GM18909 (cell line): ENCODE data around the gene FAM120AOS.
"Not testable (repeated sequence)": the region's sequence is repeated elsewhere in the genome, so short reads cannot be mapped to it uniquely, and the experiment has no call there.

Experiments
- ATAC-seq: cut with Tn5 transposase; IDR thresholded peaks from one replicate; pipeline ENCODE4 v1.9.1; 2021; ENCODE audit warnings: mild to moderate bottlenecking; ENCODE audit not compliant: unreplicated experiment, poor library complexity

The FAM120AOS gene

DNA sequence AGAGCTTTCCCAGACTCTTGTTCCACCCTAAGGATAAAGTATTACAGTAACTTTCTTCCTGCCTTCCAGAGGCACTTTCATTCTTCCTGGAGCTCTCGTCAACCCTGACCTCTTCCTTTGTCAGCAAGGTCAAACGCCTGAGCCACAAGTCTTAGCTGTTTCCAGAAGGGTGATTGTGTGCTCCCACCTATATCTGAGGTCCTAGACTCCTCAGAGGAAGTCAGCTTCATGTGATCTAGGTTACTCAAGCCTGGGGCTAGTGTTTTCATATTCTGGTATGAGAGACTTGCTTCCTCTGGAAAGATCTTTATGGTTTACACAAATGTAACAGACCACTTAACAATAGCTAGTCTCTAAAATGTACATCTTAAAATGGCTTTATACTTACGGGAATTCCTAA lies 7.3 kb downstream of the FAM120AOS start:
- no peak for ATAC-seq

DNA sequence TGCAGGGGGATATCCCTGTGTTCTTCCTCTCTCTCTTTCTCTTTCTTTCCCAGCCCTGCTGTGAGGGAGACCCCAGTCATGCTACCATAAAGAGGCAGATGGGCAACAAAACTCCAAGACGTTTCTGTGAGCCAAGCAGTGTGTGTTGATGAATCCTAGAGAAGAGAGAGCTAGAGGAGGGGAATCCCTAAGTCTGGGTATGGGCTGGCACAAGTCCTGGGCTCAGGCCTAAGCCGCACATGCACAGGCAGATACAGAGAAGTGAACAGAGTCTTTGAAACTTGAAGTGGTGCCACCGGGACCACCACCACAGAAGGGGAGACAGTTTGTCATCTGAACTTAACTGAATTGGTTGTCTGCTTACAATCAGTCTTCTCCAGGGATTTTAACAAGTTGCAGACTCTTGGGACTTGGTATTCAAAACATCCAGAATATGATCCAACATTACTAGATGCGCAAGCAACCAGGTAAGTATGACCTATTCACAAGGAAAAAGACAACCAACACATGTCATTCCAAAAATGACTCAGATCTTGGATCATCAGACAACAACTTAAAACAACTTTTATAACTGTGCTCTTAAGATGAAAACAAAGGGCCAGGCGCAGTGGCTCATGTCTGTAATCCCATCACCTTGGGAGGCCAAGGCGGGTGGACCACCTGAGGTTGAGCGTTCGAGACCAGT lies 12.3 kb downstream of the FAM120AOS start:
- ATAC-seq = no peak

DNA sequence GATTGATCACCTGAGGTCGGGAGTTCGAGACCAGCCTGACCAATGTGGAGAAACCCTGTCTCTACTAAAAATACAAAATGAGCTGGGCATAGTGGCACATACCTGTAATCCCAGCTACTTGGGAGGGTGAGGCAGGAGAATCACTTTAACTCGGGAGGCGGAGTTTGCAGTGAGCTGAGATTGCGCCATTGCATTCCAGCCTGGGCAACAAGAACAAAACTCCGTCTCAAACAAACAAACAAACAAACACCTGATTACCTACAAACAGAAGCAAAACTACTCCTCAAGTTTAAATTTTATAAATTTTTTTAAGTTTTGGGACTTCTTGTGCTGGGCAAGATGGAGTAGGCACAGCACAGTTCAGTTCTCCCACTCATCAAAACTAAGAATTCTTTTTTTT lies 14.1 kb downstream of the FAM120AOS start:
- not testable (repeated sequence) for ATAC-seq

DNA sequence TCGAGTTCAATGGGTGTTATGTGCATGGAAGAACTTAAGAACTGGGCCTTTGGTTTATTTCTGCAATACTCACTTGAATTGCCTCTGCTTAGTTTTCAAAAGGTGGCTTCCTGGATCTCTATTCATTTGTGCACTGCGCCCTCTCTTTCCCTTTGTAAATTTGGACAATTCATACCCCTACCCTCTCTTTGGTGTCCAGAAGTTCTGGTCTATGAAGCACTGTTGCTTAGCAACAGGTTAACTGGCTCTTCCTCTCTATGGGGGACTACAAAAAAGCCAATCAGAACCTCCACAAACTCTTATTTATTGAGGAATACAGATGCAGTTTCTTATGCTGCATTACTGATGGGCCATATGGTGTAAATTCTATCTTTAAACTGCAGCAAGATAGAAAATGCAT lies 15.4 kb downstream of the FAM120AOS start:
- ATAC-seq = no peak

DNA sequence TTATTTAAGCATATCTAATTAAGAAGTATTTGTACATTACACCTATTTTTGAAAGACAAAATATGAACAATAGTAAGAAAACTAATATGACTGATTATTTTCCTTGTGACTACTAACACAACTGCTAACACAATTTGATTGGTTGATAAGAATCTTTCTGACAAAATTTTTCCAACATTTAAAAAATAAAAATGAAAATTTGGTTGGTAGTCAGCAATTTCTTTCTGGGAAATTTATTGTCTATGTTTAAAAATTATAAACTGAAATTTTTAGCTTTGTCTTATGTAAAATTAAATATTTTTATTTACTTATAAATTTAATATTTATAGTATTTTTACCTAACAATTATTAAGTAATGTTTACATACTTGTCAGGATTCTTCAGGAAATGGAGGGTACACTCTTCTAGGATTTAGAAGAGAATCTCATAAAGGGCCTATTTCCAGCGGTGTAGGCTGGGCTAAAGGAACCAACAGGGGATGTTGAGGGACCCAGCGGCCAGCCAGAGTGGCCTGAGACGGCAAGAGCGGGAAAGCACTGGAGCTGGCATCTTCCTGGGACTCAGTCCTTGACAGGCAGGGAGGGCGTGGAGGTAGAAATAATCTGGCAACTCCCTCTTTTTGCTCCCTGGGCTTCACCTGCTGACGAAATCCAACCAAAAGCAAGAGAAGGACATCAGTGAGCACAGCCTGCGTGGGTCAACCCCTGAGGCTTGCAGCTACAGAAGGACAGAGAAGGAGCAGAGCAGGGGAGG lies 16.6 kb downstream of the FAM120AOS start:
- ATAC-seq = no peak

DNA sequence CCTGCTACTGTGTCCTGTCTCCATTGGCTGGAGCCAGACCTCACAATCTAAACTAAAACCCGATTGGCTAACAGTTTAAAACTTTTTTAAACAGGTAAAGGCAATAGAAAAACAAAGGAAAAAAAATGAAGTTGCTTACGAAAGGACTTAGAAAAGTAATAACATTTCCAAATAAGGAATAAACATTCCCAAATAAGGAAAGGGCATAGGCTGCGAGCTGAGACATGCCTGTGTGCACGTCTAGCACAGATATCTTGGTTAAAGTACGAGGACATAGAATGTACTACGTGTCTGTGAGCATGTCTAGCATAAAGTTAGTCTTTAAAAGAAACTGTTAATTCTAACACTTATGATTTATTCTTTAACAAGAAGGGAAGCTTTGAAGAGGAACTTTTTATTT lies 17.2 kb downstream of the FAM120AOS start:
- no peak for ATAC-seq

DNA sequence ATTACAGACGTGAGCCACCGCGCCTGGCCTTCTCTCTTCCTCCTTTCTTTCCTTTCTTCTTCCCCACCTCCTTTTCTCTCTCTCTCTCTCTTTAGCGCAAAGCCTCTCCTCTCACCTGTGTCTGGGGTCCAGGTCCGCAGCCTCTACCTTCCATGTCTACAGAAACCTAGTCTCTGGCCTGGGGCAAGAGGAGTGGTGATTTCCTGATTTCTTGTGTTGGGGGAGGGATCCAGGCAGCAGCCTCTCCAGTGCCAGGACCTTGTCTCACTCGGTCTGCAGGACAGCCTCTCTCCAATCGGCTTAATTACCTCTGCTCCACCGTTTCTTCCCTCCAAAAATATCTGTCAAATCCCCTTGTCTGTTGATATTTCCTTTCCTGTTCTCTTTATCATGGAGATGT lies 18.0 kb downstream of the FAM120AOS start:
- ATAC-seq = no peak

DNA sequence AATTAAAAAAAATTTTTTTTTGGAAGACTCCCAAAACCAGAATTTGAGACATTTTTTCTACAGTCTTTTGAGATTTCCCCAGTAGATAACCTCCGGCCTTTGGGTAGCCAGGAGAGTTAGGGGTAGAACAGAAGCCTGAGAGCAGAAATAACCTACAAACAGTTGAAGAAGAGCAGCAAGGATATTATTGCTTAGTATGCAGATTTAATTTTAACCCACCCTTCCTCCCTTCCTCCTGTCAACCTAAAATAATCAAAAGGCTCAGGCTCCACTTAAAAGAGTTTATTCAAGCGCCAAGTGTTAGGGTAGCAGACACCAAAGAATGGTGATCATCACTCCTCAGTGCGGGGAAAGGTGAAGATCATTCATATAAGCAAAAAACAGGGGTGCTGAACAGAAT lies 19.3 kb downstream of the FAM120AOS start:
- ATAC-seq = no peak

DNA sequence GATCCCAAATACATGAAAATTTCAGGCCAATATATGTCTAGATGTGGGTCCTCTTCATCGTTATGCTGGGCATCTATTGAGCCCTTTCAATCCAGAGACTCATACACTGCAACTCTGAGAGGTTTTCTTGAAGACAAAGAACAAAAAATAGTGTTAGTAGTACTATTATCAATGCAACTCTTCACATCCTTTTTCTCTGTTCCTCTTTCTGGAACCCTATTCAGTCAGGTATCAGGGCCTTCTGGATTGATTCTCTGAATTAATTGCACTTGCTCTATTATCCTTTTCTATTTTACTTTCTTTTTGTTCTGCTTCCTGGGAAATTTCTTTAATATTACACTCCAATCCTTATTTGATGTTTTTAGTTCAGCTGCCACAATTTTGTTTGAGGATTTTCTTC lies 20.4 kb downstream of the FAM120AOS start:
- no peak for ATAC-seq

DNA sequence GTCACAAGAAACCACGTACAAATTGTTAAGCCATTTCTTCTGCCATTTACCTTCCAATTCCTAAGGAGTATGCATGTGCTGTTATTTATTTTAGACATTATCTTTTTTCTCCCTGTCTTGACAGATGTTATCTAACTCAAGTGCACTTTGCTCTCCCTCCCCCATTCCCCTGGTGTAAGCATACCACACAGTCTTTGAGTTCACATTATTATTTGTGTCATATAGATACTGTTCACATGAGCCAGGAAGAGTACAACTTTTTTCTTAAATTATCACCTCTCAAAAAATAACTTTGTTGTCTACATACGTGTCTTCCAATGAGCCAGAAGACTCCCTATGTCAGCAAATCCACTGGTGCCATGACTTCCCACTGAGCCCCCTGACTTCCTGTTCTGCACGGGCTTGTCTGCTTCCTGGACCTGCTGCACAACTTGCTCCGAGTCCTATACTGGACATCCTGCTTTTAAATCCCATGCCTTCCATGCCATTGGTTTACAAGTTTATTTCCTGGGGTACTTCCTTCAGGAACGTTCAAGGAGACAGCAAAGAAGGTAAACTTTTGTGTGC lies 21.8 kb downstream of the FAM120AOS start:
- ATAC-seq = no peak

DNA sequence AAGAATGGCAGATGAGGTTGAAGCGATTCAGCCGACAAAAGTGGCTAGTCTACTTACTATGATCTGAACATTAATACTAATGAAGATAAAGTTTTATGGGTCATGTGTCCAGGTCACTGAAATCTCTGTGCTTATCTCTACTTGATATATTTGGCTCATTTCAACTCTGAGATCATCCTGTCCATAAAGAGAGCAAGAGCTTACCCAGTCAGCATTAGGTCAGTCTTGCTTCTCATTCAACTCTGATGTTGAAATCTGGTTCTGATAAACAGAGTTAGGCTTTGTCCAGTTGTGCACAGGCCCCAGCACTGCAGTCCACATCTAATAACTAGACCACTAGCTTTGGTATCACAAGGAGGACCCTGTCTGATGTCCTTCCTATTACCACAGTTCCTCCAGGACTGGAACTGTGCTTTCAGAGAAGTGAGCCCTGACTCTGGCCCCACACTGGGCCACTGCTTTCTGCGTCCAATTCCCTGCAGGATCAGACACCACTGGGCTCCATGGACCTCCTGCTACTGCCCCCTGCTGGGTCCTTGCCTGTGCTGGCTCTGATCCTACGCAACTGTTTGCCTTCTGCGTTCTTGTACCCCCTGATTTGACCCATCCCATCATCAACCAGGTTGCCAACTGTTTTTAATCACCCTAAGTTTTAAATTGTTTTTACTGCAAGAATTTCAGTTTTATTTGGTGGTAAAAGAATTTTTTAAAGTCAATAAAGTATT lies 25.6 kb downstream of the FAM120AOS start:
- no peak for ATAC-seq

DNA sequence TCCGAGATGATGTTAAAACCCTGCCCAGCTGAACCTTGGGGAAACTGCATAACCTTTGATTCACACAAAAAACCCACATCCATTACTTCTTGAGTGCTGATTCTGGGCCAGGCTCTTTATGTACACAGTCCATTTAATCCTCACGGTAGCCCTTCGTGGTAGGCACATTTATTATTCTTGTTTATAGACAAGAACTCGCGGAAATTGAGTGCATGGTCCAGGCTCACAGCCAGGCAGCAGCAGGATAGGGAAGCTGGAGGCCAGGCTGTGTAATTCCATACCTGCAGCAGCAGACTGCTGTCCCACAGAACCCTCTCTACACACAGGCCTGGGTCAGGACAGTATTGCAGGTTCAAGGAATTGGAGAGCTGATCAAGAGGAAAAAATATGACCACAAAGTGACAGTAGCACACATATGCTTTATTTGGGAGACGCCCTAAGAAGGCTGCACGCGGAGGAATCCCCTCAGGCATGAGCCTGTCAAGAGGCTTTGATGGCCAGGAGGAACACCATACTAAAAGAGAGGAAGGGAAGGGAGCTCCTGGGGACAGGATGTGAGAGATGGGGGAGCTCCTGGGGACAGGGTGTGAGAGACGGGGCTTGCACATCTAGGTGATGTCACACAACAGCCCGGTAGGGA lies 30.3 kb downstream of the FAM120AOS start:
- ATAC-seq = no peak

DNA sequence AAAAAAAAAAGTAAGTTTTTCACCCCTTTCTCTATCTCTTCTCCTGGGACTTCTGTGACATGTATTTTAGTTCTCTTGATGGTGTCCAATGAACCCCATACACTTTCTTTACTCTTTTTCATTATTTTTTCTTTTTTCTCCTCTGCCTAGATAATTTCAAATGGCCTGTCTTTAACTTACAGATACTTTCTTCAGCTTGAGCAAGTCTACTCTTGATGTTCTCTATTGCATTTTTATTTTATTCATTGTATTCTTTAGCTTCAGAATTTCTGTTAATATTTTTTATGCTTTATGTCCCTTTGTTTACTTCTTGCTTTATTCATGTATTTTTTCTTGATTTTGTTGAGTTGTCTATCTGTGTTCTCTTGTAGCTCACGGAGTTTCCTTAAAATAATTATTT lies 34.4 kb downstream of the FAM120AOS start:
- no peak for ATAC-seq

DNA sequence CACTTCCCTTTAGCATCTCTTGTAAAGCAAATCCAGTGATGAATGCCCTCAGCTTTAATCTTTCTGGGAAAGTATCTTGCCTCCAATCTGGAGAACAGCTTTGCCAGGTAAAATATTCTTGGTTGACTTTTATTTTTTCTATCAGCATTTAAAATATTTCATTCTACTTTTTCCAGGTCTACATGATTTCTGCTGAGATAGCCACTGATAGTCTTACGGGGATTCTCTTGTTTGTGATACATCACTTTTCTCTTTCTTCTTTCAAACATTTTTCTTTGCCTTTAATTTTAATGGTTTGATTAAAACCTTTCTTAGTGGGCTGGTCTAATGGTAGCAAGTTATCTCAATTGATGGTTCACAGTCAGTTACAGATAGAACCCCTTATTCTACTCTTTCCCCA lies 35.8 kb downstream of the FAM120AOS start:
- ATAC-seq = no peak

DNA sequence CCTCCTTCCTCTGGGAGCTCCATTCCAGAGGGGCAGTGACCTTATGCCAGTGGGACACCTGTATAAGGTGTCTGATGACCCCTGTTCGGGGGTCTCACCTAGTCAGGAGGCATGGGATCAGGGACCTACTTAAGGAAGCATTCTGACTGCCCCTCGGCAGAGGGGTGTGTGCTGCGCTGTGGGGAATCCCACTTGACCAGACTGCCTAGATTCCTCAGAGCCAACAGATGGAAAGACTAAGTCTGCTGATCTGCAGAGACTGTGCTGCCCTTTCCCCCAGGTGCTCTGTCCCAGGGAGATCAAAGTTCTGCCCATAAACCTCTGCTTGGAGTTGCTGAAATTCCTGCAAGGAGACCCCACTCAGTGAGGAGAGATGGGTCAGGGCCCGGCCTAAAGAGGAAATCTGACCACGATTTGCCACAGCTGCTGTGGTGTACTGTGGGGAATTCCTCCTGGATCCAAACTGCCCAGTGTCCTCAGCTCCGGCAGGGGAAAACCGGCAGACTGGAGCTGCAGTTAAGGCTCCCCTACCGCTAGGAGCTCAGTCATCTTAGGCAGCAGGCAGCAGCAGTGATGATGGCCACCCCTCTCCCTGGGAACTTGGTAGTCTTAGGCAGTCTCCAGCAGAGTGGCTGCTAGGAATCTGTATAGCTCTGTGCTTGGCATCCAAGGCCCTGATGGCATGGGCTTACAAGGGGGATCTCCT lies 36.7 kb downstream of the FAM120AOS start:
- ATAC-seq = no peak

DNA sequence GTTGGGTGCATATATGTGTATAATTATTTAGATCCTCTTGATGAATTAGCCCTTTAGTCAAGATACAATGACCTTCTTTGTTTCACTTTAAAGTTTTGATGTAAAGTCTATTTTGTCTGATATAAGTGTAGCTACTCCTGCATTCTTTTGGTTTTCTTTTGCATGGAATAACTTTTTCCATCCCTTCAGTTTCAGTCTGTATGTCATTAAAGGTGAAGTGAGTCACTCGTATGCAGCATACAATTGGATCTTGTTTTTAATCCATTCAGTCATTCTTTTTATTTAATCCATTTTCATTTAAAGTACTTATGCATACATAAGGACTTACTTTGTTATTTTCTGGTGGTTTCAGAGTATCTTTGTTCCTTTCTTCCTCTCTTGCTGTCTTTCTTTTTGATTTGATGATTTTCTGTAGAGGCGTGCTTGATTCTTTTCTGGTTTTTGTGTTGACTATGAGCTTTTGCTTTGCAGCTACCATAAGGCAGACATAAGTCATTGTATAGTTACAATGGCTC lies 38.1 kb downstream of the FAM120AOS start:
- ATAC-seq = no peak

DNA sequence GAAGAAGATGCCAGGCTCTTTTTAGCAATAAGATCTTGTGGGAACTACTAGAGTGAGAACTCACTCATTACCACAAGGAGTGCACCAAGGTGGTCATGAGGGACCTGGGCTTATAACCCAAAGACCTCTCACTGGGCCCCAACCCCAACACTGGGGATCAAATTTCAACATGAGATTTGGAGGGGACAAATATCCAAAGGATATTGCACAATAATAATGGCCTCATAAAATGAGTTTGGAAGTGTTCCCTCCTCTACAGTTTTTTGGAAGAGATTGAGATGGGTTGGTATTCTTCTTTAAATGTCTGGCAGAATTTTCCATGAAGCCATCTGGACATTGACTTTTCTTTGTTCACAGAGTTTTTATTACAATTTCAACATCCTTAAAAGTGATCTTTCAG lies 39.9 kb downstream of the FAM120AOS start:
- no peak for ATAC-seq

DNA sequence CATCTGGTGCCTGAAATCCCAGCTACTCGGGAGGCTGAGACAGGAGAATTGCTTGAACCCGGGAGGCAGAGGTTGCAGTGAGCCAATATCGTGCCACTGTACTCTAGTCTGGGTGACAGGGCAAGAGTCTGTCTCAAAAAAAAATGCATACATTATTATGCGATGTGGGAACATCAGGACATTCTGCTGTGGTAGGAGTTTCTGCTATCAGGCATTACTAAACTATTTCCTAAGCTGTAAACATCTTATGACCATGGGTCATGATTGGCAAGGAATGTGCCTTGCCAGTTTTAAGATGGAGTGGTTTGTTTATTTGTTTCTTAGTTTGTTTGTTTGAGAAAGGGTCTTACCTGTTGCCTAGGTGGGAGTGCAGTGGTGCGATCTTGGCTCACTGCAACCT lies 47.0 kb downstream of the FAM120AOS start:
- no peak for ATAC-seq

DNA sequence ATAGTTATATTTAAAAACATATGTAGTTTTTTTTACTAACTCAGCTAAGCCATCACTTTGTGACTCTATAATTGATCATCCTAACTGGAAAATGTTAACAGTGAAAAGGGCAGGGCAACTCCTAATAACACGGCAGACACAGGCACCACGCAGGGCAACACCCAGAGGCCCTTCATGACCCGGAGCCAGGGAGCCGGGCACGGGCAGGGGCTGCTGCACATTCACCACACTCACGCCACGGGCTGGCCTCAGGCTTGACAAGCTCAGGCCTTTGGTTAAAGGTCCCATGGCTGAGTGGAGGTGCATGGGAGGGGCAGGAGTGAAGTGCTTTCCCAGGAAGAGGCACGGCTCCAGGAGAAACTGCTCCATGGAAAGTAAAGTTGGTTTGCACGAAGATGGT lies 54.9 kb downstream of the FAM120AOS start:
- ATAC-seq = no peak
